ENCODE measurements around the gene EXTL2.

Gene EXTL2

DNA sequence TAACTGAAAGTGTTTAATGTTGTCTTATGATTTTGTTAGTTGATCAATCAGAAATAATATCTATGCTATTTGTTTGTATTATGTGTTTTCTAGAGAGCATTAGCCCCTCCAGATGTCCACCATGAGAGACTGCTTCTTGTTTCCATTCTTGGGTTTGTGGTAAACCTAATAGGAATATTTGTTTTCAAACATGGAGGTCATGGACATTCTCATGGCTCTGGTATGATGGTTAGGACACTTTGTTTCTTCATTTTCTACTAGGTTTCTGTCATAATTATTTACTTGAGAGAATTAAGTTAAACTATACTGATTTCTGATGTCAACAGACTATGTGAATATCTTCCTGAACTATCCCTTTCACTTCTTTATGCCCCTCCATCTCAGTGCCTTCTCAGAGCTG is 17.4 kb upstream of the EXTL2 start:
- TF ChIP-seq, protein P1, sequence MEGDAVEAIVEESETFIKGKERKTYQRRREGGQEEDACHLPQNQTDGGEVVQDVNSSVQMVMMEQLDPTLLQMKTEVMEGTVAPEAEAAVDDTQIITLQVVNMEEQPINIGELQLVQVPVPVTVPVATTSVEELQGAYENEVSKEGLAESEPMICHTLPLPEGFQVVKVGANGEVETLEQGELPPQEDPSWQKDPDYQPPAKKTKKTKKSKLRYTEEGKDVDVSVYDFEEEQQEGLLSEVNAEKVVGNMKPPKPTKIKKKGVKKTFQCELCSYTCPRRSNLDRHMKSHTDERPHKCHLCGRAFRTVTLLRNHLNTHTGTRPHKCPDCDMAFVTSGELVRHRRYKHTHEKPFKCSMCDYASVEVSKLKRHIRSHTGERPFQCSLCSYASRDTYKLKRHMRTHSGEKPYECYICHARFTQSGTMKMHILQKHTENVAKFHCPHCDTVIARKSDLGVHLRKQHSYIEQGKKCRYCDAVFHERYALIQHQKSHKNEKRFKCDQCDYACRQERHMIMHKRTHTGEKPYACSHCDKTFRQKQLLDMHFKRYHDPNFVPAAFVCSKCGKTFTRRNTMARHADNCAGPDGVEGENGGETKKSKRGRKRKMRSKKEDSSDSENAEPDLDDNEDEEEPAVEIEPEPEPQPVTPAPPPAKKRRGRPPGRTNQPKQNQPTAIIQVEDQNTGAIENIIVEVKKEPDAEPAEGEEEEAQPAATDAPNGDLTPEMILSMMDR (IDR thresholded peaks at IDR 0.05), result no peak

DNA sequence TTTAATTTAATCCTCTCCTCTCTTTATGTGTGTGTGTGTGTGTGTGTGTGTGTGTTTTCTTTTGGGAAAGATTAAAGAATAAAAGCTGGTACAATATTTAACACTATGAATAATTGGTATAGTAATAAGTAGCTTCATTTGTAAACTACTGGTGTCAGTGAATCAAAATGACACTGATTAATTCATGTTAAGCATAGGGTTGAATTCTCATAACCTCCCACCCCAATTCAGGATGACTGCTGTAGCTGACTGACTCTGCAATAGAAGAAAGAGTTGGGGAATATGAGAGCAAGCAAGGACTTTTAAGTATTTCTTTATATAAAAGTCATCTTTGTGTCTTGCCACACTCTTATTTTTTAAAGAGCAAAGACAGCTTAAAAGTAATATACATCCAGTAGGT is 14.4 kb upstream of the EXTL2 start:
- TF ChIP-seq, protein P1 (IDR thresholded peaks at IDR 0.05), result no peak

DNA sequence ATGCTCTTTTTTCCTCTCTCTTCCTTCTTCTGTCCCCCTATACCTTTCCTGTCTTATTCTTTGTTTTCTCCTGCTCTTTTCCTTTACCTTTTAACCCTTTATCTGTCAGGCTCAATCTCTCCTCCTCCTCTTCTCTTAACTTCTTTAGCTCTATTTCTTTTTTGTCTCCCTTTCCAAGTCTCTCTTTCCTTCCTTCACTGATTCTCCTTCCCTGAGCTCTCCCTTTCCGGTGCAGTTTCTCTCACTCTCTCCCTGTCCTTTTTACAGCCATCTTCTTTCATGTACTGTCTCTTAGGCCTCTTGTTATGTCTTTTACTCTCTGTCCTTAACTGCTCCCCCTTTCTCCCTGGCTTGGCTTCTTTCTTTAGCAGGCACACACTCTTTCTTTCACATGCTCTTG is 13.2 kb upstream of the EXTL2 start:
- TF ChIP-seq, protein P1 (IDR thresholded peaks at IDR 0.05), result no peak

DNA sequence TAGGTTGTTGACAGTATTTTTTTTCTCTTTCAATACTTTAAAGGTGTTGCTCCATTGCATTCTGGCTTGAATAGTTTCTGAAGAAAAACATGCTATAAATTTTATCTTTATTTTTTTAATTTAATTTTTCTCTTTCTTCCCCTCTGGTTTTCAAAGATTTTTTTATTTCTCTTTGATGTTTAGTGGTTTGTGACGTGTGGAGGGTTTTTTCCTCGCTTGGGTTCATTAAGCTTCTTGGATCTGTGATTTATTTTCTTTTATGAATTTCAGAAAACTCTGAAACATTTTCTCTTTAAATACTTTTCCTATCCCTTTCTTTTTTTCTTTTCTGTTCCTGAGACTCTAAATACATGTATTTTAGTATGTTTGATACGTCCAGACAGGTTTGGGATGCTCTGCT is 10.5 kb upstream of the EXTL2 start:
- TF ChIP-seq, protein P1 (IDR thresholded peaks at IDR 0.05), result no peak

DNA sequence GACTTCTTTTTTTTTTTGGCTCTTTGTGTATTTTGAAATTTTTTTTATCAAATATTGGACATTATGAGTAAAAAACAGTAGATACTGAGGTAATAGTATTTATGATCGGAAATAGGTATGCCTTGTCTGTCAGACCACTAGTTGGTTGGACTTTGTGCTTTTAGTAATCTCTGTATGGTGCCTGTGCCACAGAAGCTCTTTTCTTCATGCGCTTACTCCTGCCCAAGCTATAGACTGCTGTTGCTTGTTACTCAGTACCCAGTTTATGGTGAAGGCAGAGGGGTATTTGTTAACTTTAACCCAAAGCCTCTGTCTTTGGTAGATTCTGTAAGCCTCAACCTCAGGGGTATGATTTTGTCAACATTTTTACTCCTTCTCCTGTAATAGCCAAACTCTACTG is 9.9 kb upstream of the EXTL2 start:
- TF ChIP-seq, protein P1 (IDR thresholded peaks at IDR 0.05), result no peak

DNA sequence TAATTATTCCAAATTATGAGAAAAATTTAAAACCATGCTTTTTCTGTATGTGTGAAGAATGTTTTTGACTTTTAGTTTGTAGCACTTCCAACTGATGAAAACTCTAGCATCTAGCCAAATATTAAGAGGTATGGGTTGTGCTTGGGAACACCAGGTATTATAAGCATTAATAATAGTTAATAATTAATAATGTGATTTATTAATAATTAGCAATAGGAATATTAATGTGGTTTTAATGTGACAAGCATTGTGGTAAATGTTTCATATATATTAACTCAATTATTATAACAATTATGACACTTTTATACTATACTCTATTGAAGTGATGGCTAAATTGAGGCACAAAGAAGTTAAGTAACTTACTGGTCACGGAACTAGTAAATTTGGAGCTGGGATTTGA is 9.1 kb upstream of the EXTL2 start:
- TF ChIP-seq, protein P1 (IDR thresholded peaks at IDR 0.05), result no peak

DNA sequence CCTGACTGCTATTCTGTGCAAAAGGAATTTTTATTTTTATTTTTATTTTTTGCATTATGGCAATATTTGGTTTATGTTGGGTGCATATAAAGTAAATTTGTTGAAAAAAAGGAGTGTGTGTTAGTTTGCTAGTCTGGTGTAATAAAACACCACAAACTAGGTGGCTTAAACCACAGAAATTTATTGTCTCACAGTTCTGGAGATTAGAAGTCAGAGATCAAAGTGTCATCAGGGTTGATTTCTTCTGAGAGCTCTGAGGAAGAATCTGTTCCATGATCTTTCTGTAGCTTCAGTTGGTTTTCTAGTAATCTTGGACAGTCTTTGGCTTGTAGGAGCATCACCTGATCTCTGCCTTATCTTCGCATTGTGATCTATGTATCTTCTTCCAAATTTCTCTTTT is 7.7 kb upstream of the EXTL2 start:
- TF ChIP-seq, protein P1 (IDR thresholded peaks at IDR 0.05), result no peak

DNA sequence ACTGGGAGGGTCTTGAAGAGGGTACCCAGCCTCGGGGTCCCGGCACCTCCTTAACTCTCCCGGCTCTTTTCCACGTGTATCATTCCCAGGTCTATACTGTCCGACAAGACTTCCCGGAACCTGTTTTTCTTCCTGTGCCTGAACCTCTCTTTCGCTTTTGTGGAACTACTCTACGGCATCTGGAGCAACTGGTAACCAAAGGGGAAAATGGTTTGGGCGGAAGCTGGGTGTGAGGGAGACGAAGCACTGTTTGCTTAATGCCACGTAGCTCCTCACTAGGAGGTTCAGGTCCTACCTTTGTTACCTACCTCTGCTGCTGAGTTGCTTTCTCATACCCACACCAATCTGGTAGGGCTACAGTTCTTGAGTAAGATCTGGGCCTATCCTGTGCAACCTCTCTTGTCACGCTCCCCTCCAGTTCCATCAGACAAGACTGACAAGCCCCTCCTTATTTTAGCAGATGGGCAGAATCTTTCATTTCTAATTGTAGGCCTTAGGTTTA is 1.9 kb upstream of the EXTL2 start:
- TF ChIP-seq, protein P1 (IDR thresholded peaks at IDR 0.05), result no peak
